SK-N-SH (cell line): ENCODE data around the gene RHOH. TPM values are rescaled to one million over a fixed set of nuclear protein-coding genes. Genes with fewer than 3 reads are reported as not detected.

Experiments used
- CTCF ChIA-PET: fragments of 300-600, 350-600 bp; formaldehyde crosslinking; extraction: SDS; loops from one replicate; lab custom pipeline; 2021; lab: Yijun Ruan, JAX
- POLR2A ChIA-PET: fragments of 350-600 bp; sonication (Branson Sonifier 250); formaldehyde crosslinking; extraction: SDS; loops from one replicate; lab custom pipeline; 2020; ENCODE audit warnings: antibody characterized with exemption, inconsistent platforms; lab: Yijun Ruan, JAX
- DNase-seq: peaks from one replicate; pipeline ENCODE4 v3.0.0; 2012
- H2AFZ ChIP-seq: fragments of 200-600 bp; sonication (generic); 2 replicates; pipeline ENCODE4 v1.8.1; 2016; ENCODE audit warnings: antibody characterized with exemption, mild to moderate bottlenecking, low read depth
- H3F3A ChIP-seq: fragments of 200-600 bp; sonication (generic); replicated peaks from 2 replicates; pipeline ENCODE3; 2016; ENCODE audit warnings: antibody characterized with exemption, mild to moderate bottlenecking; ENCODE audit not compliant: insufficient read depth
- H3K27ac ChIP-seq, 2 experiments: fragments of 200-500 bp in 1 of 2; fragments of 200-600 bp in 1 of 2; sonication (Bioruptor generic) in 1 of 2; sonication (generic), shearing (Covaris generic) in 1 of 2; 2 replicates each; pipeline versions ENCODE4 v1.5.1 to v1.6.1; 2014 to 2016; ENCODE audit warnings: low read depth in 2 of 2, inconsistent platforms in 1 of 2, low read length in 1 of 2, mild to moderate bottlenecking in 1 of 2, mixed read lengths in 1 of 2
- H3K27me3 ChIP-seq: fragments of 200-600 bp; sonication (generic), shearing (Covaris generic); 2 replicates; pipeline ENCODE4 v1.6.1; 2016; ENCODE audit warnings: mixed run types; ENCODE audit not compliant: insufficient read depth
- H3K36me3 ChIP-seq, 2 experiments: fragments of 200-500 bp in 1 of 2; fragments of 200-600 bp in 1 of 2; sonication (Bioruptor generic) in 1 of 2; sonication (generic) in 1 of 2; replicated peaks in 1 of 2; 2 replicates each; pipeline versions ENCODE3 to v1.5.1; 2014 to 2016; ENCODE audit warnings: low read length in 1 of 2, mild to moderate bottlenecking in 1 of 2; ENCODE audit not compliant: insufficient read depth in 2 of 2, control insufficient read depth in 1 of 2
- H3K4me1 ChIP-seq, 2 experiments: fragments of 200-500 bp in 1 of 2; fragments of 200-600 bp in 1 of 2; sonication (Bioruptor generic) in 1 of 2; sonication (generic), shearing (Covaris generic) in 1 of 2; 2 replicates each; pipeline versions ENCODE4 v1.5.1 to v1.6.1; 2014 to 2016; ENCODE audit warnings: low read depth in 1 of 2, low read length in 1 of 2, mixed run types in 1 of 2; ENCODE audit not compliant: insufficient read depth in 2 of 2, control insufficient read depth in 1 of 2
- H3K4me2 ChIP-seq: fragments of 200-600 bp; sonication (generic), shearing (Covaris generic); 2 replicates; pipeline ENCODE4 v1.6.1; 2017; ENCODE audit warnings: mixed run types
- H3K4me3 ChIP-seq, 2 experiments: fragments of 200-500 bp in 1 of 2; fragments of 200-600 bp in 1 of 2; sonication (Bioruptor generic) in 1 of 2; sonication (generic), shearing (Covaris generic) in 1 of 2; 2 replicates each; pipeline versions ENCODE4 v1.5.1 to v1.8.1; 2014 to 2016; ENCODE audit warnings: low read depth in 2 of 2, inconsistent platforms in 1 of 2, low read length in 1 of 2, mild to moderate bottlenecking in 1 of 2, mixed read lengths in 1 of 2, moderate library complexity in 1 of 2
- H3K79me2 ChIP-seq: fragments of 200-600 bp; sonication (generic); 2 replicates; pipeline ENCODE4 v1.8.1; 2017; ENCODE audit warnings: mild to moderate bottlenecking; ENCODE audit not compliant: insufficient read depth
- H3K9ac ChIP-seq: fragments of 200-600 bp; sonication (generic); 2 replicates; pipeline ENCODE4 v1.6.1; 2017; ENCODE audit warnings: mixed run types
- H3K9me2 ChIP-seq: fragments of 200-600 bp; sonication (generic); 2 replicates; pipeline ENCODE4 v1.6.1; 2017; ENCODE audit warnings: mixed run types
- H3K9me3 ChIP-seq: fragments of 200-600 bp; sonication (generic); 2 replicates; pipeline ENCODE4 v1.6.1; 2017; ENCODE audit warnings: mixed run types, mild to moderate bottlenecking, moderate library complexity
- H4K20me1 ChIP-seq: fragments of 200-600 bp; sonication (generic); 2 replicates; pipeline ENCODE4 v1.6.1; 2017; ENCODE audit warnings: mild to moderate bottlenecking, mixed run types; ENCODE audit not compliant: insufficient read depth
- EZH2phosphoT487 ChIP-seq: fragments of 200-600 bp; sonication (generic); IDR thresholded peaks from 2 replicates; pipeline ENCODE4 v1.6.1; 2017; ENCODE audit warnings: low read depth, mixed run types, mild to moderate bottlenecking, antibody characterized with exemption, moderate library complexity, borderline replicate concordance
- FOSL2 ChIP-seq: IDR thresholded peaks from 2 replicates; pipeline ENCODE4 v1.4.0; 2012; ENCODE audit warnings: low read depth, mild to moderate bottlenecking, moderate library complexity, borderline replicate concordance
- FOXJ3 ChIP-seq: sonication (generic); formaldehyde crosslinking; IDR thresholded peaks from 2 replicates; pipeline ENCODE4 v1.5.1; 2020; ENCODE audit warnings: mild to moderate bottlenecking, missing genetic modification reagents
- FOXM1 ChIP-seq: IDR thresholded peaks from 2 replicates; pipeline ENCODE4 v1.4.0; 2012; ENCODE audit warnings: low read depth, mild to moderate bottlenecking
- GABPA ChIP-seq: IDR thresholded peaks from 2 replicates; pipeline ENCODE4 v1.4.0; 2012; ENCODE audit warnings: low read depth, mild to moderate bottlenecking
- NRF1 ChIP-seq: IDR thresholded peaks from 2 replicates; pipeline ENCODE4 v1.6.1; 2012; ENCODE audit warnings: low read depth, mild to moderate bottlenecking, low read length
- POLR2AphosphoS5 ChIP-seq: IDR thresholded peaks from 2 replicates; pipeline ENCODE4 v1.6.1; 2012; ENCODE audit warnings: low read depth, low read length
- RXRA ChIP-seq: IDR thresholded peaks from 2 replicates; pipeline ENCODE4 v1.4.0; 2012; ENCODE audit warnings: low read depth, mild to moderate bottlenecking, borderline replicate concordance
- SMC3 ChIP-seq: IDR thresholded peaks from 2 replicates; pipeline ENCODE4 v1.6.1; 2012; ENCODE audit warnings: low read depth, low read length, improper control_type of control experiment
- TAF1 ChIP-seq: IDR thresholded peaks from 2 replicates; pipeline ENCODE4 v1.6.1; 2012; ENCODE audit warnings: low read depth, mild to moderate bottlenecking, low read length, moderate library complexity, borderline replicate concordance
- WGBS: methylation state at CpG from one replicate; pipeline ENCODE4 v1.1.6; 2017; ENCODE audit warnings: low lambda C conversion rate; 5-methylcytosine and 5-hydroxymethylcytosine counted together
- polyA plus RNA-seq, 3 experiments: library from polyadenylated mRNA; depleted of rRNA; stranded (reverse); fragments of >200 nt; gene quantifications; 2 replicates each; pipeline ENCODE4 v1.2.3, GENCODE V29; 2012
- TF ChIP-seq, protein P1 (sequence below): fragments of 200-600 bp; sonication (generic); IDR thresholded peaks from 2 replicates; pipeline ENCODE4 v1.6.1; 2017; ENCODE audit warnings: antibody characterized with exemption, mild to moderate bottlenecking, moderate library complexity
- TF ChIP-seq, protein P2 (sequence below): IDR thresholded peaks from 2 replicates; pipeline ENCODE4 v1.4.0; 2012; ENCODE audit warnings: low read depth, borderline replicate concordance

RHOH gene
- polyA plus RNA-seq, 1 of the 3 experiments (the other 2 are of a cell fraction): not detected

- CTCF ChIA-PET: interaction anchor here (2.4 kb wide), 1 partner anchor 76 kb away, joined by 5 read pairs; no protein-coding TSS in a partner anchor
- no peak overlapping the region for H3K4me2 ChIP-seq
- H3K4me1 ChIP-seq: no peaks in the 10 kb centered on the region; a peak in 1 of 4 replicates
- TF ChIP-seq SMC3 (no peak), NRF1 (no peak)
- TF ChIP-seq, all 33 proteins: peak for 0
- WGBS: 67% methylated on average over 4 of the region's 4 CpGs
- Histone ChIP-seq H3K9me2 (no peaks in the 10 kb centered on the region), H3K9ac (no peak overlapping the region), H3K79me2 (no peaks in the 10 kb centered on the region), H4K20me1 (no peaks in the 10 kb centered on the region), H3K4me3 (no peak overlapping the region), H3K9me3 (no peaks in the 10 kb centered on the region), H3K36me3 (no peaks in the 10 kb centered on the region), H2AFZ (no peak overlapping the region), H3K27me3 (no peaks in the 10 kb centered on the region), H3F3A (no peaks in the 10 kb centered on the region), H3K27ac (no peak overlapping the region)
- no peak for DNase-seq
- POLR2A ChIA-PET: no interaction called here
Observed at GRCh38 chr4:40241026-40241425, 44.2 kb downstream of the RHOH start.

DNA sequence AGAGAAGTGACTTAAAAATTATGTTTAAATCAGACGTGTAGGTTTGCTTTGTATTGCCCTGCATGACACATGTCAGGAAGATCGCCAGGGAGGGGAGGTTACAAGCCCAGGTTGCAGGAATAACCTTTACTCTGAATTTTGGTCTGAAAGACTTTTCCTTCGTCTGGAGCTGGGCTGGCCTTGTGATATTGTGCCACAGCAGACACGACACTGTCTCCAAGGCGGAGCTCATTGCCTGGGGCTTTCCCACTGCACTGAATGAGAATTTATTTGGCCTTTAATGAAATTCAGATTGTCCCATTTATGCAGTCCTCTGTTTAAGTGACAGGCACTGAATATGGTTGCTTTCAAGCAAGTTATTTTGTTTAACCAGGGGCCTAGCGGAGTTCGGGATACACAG lies 45.1 kb downstream of the RHOH start:
- no peak overlapping the region for H3K4me3 ChIP-seq
- H2AFZ ChIP-seq: no peak overlapping the region
- WGBS: 83% methylated on average over 7 of the region's 7 CpGs
- H3K79me2 ChIP-seq: no peaks in the 10 kb centered on the region
- H3K9ac ChIP-seq: no peak overlapping the region
- CTCF ChIA-PET: interaction anchor here (0.6 to 2.4 kb wide), 2 partner anchors 21 to 75 kb away, joined by 3 to 5 read pairs; no protein-coding TSS in a partner anchor
- no peak for DNase-seq
- H3K4me2 ChIP-seq: no peak overlapping the region
- TF ChIP-seq, protein P1, sequence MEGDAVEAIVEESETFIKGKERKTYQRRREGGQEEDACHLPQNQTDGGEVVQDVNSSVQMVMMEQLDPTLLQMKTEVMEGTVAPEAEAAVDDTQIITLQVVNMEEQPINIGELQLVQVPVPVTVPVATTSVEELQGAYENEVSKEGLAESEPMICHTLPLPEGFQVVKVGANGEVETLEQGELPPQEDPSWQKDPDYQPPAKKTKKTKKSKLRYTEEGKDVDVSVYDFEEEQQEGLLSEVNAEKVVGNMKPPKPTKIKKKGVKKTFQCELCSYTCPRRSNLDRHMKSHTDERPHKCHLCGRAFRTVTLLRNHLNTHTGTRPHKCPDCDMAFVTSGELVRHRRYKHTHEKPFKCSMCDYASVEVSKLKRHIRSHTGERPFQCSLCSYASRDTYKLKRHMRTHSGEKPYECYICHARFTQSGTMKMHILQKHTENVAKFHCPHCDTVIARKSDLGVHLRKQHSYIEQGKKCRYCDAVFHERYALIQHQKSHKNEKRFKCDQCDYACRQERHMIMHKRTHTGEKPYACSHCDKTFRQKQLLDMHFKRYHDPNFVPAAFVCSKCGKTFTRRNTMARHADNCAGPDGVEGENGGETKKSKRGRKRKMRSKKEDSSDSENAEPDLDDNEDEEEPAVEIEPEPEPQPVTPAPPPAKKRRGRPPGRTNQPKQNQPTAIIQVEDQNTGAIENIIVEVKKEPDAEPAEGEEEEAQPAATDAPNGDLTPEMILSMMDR: no peak
- TF ChIP-seq POLR2AphosphoS5: no peak
- no peak for TF ChIP-seq RXRA
- no peak for TF ChIP-seq FOXJ3 (CRISPR knock-in tag)
- no peak for TF ChIP-seq GABPA
- TF ChIP-seq EZH2phosphoT487: no peak
- TF ChIP-seq, protein P2, sequence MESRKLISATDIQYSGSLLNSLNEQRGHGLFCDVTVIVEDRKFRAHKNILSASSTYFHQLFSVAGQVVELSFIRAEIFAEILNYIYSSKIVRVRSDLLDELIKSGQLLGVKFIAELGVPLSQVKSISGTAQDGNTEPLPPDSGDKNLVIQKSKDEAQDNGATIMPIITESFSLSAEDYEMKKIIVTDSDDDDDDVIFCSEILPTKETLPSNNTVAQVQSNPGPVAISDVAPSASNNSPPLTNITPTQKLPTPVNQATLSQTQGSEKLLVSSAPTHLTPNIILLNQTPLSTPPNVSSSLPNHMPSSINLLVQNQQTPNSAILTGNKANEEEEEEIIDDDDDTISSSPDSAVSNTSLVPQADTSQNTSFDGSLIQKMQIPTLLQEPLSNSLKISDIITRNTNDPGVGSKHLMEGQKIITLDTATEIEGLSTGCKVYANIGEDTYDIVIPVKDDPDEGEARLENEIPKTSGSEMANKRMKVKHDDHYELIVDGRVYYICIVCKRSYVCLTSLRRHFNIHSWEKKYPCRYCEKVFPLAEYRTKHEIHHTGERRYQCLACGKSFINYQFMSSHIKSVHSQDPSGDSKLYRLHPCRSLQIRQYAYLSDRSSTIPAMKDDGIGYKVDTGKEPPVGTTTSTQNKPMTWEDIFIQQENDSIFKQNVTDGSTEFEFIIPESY: no peak
- TF ChIP-seq FOSL2: no peak
- no peak for TF ChIP-seq TAF1
- TF ChIP-seq FOXM1: no peak
- no peaks in the 10 kb centered on the region for H3K9me2 ChIP-seq
- H3K4me1 ChIP-seq: no peaks in the 10 kb centered on the region; a peak in 1 of 4 replicates
- no peaks in the 10 kb centered on the region for H3K9me3 ChIP-seq
- POLR2A ChIA-PET: no interaction called here
- no peaks in the 10 kb centered on the region for H3K27me3 ChIP-seq
- H3K27ac ChIP-seq: no peak overlapping the region
- no peaks in the 10 kb centered on the region for H4K20me1 ChIP-seq
- H3K36me3 ChIP-seq: no peaks in the 10 kb centered on the region
- no peaks in the 10 kb centered on the region for H3F3A ChIP-seq
